Choroid plexus epithelial cell (primary cell): ENCODE data around the gene TMIE.

Source experiments
- DNase-seq: peaks from one replicate; pipeline ENCODE4 v3.0.0-alpha.2; 2010; ENCODE audit warnings: low read depth
- H3K4me3 ChIP-seq: 2 replicates; pipeline ENCODE4 v1.5.1; 2011; ENCODE audit warnings: low read depth, mild to moderate bottlenecking, control low read depth, low read length, moderate library complexity
- TF ChIP-seq, protein P1 (sequence below): conservative IDR thresholded peaks from 2 replicates; pipeline ENCODE4 v1.5.1; 2011; ENCODE audit warnings: low read depth, mild to moderate bottlenecking, control low read depth, inconsistent platforms, low read length, moderate library complexity

TMIE gene

DNA sequence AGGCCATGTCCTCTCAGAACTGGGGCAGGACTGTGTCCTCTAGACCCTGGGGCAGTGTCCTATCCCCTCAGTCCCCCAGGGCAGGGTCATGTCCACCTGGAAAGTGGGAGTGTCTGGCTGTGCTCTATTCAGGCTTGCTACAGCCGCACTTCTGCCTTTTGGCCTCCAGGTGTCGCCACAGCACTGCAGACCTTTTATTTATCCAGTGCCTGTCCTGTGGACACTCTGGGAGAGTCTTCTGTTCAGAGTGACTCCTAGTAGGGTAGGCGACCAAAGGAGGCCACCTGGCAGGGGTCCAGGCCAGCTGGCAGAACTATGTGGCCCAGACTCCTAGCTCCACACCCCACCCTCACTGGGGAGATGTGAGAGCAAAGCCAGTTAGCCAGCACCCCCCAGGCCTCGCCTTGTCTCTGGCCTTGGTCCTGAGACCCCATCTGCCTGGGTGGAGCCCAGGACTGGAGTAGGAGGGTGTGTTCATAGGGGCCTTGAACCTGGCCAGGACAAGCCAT is 3.9 kb downstream of the TMIE start:
- no peak overlapping the region for H3K4me3 ChIP-seq
- DNase-seq = peak; percentile 77
- TF ChIP-seq, protein P1, sequence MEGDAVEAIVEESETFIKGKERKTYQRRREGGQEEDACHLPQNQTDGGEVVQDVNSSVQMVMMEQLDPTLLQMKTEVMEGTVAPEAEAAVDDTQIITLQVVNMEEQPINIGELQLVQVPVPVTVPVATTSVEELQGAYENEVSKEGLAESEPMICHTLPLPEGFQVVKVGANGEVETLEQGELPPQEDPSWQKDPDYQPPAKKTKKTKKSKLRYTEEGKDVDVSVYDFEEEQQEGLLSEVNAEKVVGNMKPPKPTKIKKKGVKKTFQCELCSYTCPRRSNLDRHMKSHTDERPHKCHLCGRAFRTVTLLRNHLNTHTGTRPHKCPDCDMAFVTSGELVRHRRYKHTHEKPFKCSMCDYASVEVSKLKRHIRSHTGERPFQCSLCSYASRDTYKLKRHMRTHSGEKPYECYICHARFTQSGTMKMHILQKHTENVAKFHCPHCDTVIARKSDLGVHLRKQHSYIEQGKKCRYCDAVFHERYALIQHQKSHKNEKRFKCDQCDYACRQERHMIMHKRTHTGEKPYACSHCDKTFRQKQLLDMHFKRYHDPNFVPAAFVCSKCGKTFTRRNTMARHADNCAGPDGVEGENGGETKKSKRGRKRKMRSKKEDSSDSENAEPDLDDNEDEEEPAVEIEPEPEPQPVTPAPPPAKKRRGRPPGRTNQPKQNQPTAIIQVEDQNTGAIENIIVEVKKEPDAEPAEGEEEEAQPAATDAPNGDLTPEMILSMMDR = peak; percentile 96

DNA sequence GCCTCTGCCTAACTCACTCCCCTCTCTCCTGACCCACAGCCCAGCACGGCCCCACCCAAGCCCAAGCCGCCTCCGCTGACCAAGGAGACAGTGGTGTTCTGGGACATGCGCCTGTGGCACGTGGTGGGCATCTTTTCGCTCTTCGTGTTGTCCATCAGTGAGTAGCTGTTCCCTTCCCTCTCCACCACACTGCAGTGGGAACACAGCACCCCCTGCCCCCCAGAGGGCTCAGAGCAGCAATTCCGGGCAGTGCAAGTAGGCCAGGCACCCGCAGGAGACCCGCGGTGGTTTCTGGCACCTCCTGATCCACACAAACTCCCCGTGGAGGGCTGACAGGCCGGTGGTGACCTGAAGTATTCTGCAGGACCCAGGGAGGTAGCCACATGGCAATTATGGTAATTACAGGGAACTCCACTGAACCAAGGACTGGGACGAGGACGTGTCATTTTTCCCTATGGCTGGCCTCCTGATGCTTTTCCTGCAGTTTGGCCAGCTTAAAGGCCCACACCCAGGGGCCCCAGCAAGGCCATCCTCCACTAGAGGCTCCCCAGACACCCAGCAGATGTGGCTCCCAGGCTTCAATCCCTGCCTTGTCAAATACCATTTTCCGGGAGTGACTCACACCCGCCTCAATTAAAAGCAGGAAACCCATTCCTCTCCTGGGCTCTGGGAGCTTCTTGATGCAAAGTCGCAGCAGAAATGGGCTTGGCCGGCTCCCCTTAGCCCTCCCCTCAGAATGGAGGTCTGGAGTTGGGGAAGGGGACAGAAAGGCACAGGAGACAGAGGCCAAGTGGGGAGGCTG is 4.8 kb downstream of the TMIE start:
- peak; percentile 35 for DNase-seq
- no peak overlapping the region for H3K4me3 ChIP-seq
- TF ChIP-seq, protein P1 = peak; percentile 21

DNA sequence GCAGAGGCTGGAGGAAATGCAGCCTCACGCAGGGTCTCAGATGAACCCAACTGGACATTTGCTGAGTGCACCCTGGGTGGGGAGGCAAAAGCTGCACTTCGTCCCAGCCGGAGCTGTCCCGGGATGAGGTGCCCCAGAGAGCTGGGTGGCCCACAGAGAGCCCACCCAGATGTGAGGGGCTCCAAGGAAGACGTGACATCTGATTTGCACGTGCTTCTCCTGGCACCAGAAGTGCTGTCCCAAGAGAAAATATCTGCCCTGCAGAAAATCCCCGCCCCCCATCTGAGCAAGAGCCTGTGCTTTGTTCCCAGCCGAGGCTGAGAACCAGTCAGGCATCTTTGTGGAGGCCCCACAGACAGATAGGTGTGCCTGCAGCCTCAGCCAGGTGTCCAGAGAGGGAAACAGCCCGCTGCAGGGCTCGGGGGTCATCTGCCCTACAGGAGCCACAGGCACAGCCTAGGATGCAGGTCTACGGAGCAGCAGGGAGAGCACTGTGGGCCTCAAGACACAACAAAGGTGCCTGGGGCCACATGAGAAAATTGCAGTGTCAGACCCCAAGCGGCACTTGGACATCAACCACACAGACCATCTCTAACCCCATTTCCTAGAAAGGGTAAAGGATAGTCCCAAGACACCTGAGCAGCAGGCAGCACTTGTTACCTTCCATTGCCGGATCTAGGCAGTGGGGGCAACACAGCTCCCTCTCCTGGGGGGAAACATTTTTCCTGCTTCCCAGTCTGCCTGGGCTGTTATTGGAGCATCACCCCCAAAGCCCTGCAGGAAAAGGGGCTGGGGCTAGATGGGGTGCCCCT is 5.8 kb downstream of the TMIE start:
- no peak for DNase-seq
- TF ChIP-seq, protein P1 = peak; percentile 3
- H3K4me3 ChIP-seq = no peak overlapping the region

DNA sequence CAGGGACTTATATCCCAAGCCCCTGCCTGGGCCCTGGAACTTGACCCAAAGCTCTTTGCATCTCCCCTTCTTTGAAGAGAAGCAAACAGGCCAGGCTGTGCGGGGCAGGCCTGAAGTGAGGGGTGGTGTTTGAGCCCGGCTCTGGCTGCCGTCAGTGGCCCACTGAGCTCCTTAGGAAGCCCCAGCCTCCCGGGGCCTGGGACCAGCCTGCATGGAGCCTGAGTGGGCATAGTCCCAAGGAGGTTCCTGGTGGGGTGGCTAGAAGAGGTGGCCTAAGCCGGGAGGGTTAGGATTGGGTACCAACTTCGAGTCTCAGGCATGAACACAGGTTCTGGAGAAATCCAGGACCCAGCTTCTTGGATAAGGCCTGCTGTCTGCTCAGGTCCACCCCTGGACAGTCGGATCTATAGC is 6.4 kb downstream of the TMIE start:
- no peak for DNase-seq
- TF ChIP-seq, protein P1 = no peak
- no peak overlapping the region for H3K4me3 ChIP-seq

DNA sequence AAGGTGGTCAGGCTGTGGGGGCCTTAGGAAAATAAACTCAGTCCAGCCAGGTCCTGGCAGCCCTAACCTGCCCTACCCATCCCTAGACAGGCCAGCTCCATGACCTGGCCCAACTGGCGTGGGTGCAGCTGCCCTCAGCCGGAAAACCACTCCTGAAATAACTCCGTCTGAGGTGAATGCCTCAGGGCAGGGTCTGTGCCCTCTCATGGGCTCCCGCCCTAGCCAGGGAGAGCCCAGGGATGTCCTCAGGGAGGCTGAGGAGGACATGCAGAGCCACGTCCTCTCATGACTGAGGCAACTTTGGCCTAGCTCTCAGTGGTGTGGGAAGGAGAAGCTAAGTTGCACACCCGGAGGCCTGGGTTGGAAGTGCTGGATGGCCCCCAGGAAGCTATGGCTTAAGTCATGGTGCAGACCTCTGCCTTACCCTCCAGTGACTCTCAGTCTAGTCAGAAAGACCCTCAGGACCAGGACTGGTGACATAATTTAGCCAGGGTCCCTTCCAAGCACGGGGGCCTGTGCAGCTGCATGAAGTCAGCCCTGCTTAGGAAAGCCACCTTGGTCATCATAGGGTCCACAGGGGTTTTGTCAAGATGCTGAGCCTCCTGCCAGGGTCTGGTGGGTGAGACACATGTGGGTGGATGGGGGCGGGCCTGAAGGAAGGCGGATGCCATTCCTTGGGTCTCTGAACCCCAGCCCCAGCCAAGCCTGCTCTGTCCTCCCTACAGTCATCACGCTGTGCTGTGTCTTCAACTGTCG is 7.4 kb downstream of the TMIE start:
- no peak overlapping the region for H3K4me3 ChIP-seq
- no peak for DNase-seq

DNA sequence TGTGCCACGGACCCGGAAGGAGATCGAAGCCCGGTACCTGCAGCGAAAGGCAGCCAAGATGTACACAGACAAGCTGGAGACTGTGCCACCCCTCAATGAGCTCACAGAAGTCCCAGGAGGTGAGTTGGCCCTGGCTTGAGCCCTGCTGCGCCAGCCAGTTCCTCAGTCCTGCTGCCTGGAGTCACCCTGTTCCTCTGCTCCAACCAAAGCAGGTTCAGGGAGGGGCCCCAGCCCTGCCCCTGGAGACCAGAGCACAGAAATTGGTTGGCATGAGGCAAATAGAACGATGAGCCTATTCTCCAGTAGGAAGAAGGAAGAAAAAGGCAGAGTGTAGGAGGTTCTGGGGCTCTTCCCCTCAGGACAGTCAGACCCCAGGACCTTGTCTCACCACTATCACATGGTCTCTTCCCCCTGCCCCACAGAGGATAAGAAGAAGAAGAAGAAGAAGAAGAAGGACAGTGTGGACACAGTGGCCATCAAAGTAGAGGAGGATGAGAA is 8.0 kb downstream of the TMIE start:
- no peak for DNase-seq
- H3K4me3 ChIP-seq = no peak overlapping the region
- TF ChIP-seq, protein P1 = no peak

More for the DNA sequence above, 7.4 kb downstream of the TMIE start:
- TF ChIP-seq, protein P1 = no peak
